ENCODE results near the gene ZNF444.
"Not testable (repeated sequence)": the region's sequence is repeated elsewhere in the genome, so short reads cannot be mapped to it uniquely, and the experiment has no call there.

ZNF444 gene

GRCh38 chr19:56148096-56148495, 7.0 kb downstream of the ZNF444 start:
- no peak for DNase-seq

- not testable (repeated sequence) for DNase-seq
Measured at GRCh38 chr19:56148955-56149655, 8.0 kb downstream of the ZNF444 start.

- DNase-seq = no peak
Measured at GRCh38 chr19:56149656-56150038, 8.6 kb downstream of the ZNF444 start.

- no peak for DNase-seq
Measured at GRCh38 chr19:56150358-56150757, 9.3 kb downstream of the ZNF444 start.

GRCh38 chr19:56152644-56153043, 11.6 kb downstream of the ZNF444 start:
- DNase-seq = no peak

GRCh38 chr19:56153507-56153906, 12.4 kb downstream of the ZNF444 start:
- no peak for DNase-seq

- DNase-seq = no peak
Measured at GRCh38 chr19:56155124-56155687, 14.1 kb downstream of the ZNF444 start.

GRCh38 chr19:56156768-56157167, 15.7 kb downstream of the ZNF444 start:
- no peak for DNase-seq

GRCh38 chr19:56158170-56158757, 17.2 kb downstream of the ZNF444 start:
- no peak for DNase-seq

GRCh38 chr19:56159009-56159559, 18.0 kb downstream of the ZNF444 start:
- DNase-seq = no peak

- DNase-seq = no peak
Measured at GRCh38 chr19:56159622-56160271, 18.7 kb downstream of the ZNF444 start.

- no peak for DNase-seq
Measured at GRCh38 chr19:56161534-56161933, 20.4 kb downstream of the ZNF444 start.

GRCh38 chr19:56162258-56162657, 21.2 kb downstream of the ZNF444 start:
- no peak for DNase-seq

GRCh38 chr19:56163097-56163496, 22.0 kb downstream of the ZNF444 start:
- DNase-seq = no peak

- no peak for DNase-seq
Measured at GRCh38 chr19:56167064-56167578, 26.0 kb downstream of the ZNF444 start.

GRCh38 chr19:56170261-56170660, 29.2 kb downstream of the ZNF444 start:
- no peak for DNase-seq

GRCh38 chr19:56174086-56174485, 33.0 kb downstream of the ZNF444 start:
- no peak for DNase-seq

GRCh38 chr19:56174550-56174949, 33.5 kb downstream of the ZNF444 start:
- DNase-seq = no peak

GRCh38 chr19:56175861-56176307, 34.8 kb downstream of the ZNF444 start, which contains the start of gene GALP:
Gene GALP (plus strand): TSS chr19:56176008. CDS start chr19:56177109, 1,101 bp downstream.
- not testable (repeated sequence) for DNase-seq

GRCh38 chr19:56176310-56176709, 35.2 kb downstream of the ZNF444 start:
- not testable (repeated sequence) for DNase-seq

GRCh38 chr19:56176881-56177280, 35.8 kb downstream of the ZNF444 start:
- DNase-seq = no peak

- no peak for DNase-seq
Measured at GRCh38 chr19:56177564-56178243, 36.6 kb downstream of the ZNF444 start.

GRCh38 chr19:56189785-56190184, 48.7 kb downstream of the ZNF444 start:
- DNase-seq = no peak

Data from NCI-H1436 treated with DMSO at 0.1 percent for 48 hours (cell line).